ENCODE data around the gene DCDC1.

The DCDC1 gene

GRCh38 chr11:31150841-31151240 lies 218.7 kb downstream of the DCDC1 start:
- Histone ChIP-seq H3K27ac (ENCODE audit: low read depth, low read length) (no peak overlapping the region), H3K36me3 (ENCODE audit: control insufficient read depth in 5 of 5, insufficient read depth in 5 of 5, low read length in 5 of 5) (no peaks in the 10 kb centered on the region), H3K4me1 (ENCODE audit: control insufficient read depth in 5 of 5, insufficient read depth in 5 of 5, low read length in 5 of 5) (no peaks in the 10 kb centered on the region)

GRCh38 chr11:31150011-31150410 lies 219.5 kb downstream of the DCDC1 start:
- Histone ChIP-seq H3K36me3 (ENCODE audit: control insufficient read depth in 5 of 5, insufficient read depth in 5 of 5, low read length in 5 of 5) (no peaks in the 10 kb centered on the region), H3K27ac (ENCODE audit: low read depth, low read length) (no peak overlapping the region), H3K9me3 (ENCODE audit: control insufficient read depth in 5 of 5, low read length in 5 of 5) (no peaks in the 10 kb centered on the region), H3K4me3 (ENCODE audit: low read depth in 1 of 5, low read length in 5 of 5) (no peak overlapping the region), H3K4me1 (ENCODE audit: control insufficient read depth in 5 of 5, insufficient read depth in 5 of 5, low read length in 5 of 5) (no peaks in the 10 kb centered on the region), H3K27me3 (ENCODE audit: control insufficient read depth in 5 of 5, insufficient read depth in 4 of 5, low read length in 5 of 5) (no peaks in the 10 kb centered on the region), H3K9ac (ENCODE audit: low read length in 5 of 5) (no peak overlapping the region)

More at GRCh38 chr11:31150841-31151240, 218.7 kb downstream of the DCDC1 start:
- Histone ChIP-seq H3K9ac (ENCODE audit: low read length in 5 of 5) (no peak overlapping the region), H3K9me3 (ENCODE audit: control insufficient read depth in 5 of 5, low read length in 5 of 5) (no peaks in the 10 kb centered on the region), H3K4me3 (ENCODE audit: low read depth in 1 of 5, low read length in 5 of 5) (no peak overlapping the region), H3K27me3 (ENCODE audit: control insufficient read depth in 5 of 5, insufficient read depth in 4 of 5, low read length in 5 of 5) (no peaks in the 10 kb centered on the region)

GRCh38 chr11:31141789-31142188 lies 227.8 kb downstream of the DCDC1 start:
- Histone ChIP-seq H3K4me1 (ENCODE audit: control insufficient read depth in 5 of 5, insufficient read depth in 5 of 5, low read length in 5 of 5) (no peaks in the 10 kb centered on the region), H3K9me3 (ENCODE audit: control insufficient read depth in 5 of 5, low read length in 5 of 5) (no peaks in the 10 kb centered on the region), H3K27me3 (ENCODE audit: control insufficient read depth in 5 of 5, insufficient read depth in 4 of 5, low read length in 5 of 5) (no peaks in the 10 kb centered on the region), H3K4me3 (ENCODE audit: low read depth in 1 of 5, low read length in 5 of 5) (no peak overlapping the region), H3K36me3 (ENCODE audit: control insufficient read depth in 5 of 5, insufficient read depth in 5 of 5, low read length in 5 of 5) (no peaks in the 10 kb centered on the region), H3K27ac (ENCODE audit: low read depth, low read length) (no peak overlapping the region), H3K9ac (ENCODE audit: low read length in 5 of 5) (no peak overlapping the region)

GRCh38 chr11:31139479-31139878 lies 230.1 kb downstream of the DCDC1 start:
- H3K27me3 ChIP-seq (ENCODE audit: control insufficient read depth in 5 of 5, insufficient read depth in 4 of 5, low read length in 5 of 5) = no peaks in the 10 kb centered on the region
- H3K9me3 ChIP-seq (ENCODE audit: control insufficient read depth in 5 of 5, low read length in 5 of 5) = no peaks in the 10 kb centered on the region
- no peaks in the 10 kb centered on the region for H3K4me1 ChIP-seq (ENCODE audit: control insufficient read depth in 5 of 5, insufficient read depth in 5 of 5, low read length in 5 of 5)
- no peak overlapping the region for H3K4me3 ChIP-seq (ENCODE audit: low read depth in 1 of 5, low read length in 5 of 5)
- no peaks in the 10 kb centered on the region for H3K36me3 ChIP-seq (ENCODE audit: control insufficient read depth in 5 of 5, insufficient read depth in 5 of 5, low read length in 5 of 5)
- no peak overlapping the region for H3K9ac ChIP-seq (ENCODE audit: low read length in 5 of 5)
- no peak overlapping the region for H3K27ac ChIP-seq (ENCODE audit: low read depth, low read length)

GRCh38 chr11:31132531-31133421 lies 236.8 kb downstream of the DCDC1 start:
- H3K9ac ChIP-seq (ENCODE audit: low read length in 5 of 5) = no peak overlapping the region
- no peak overlapping the region for H3K4me3 ChIP-seq (ENCODE audit: low read depth in 1 of 5, low read length in 5 of 5)
- no peaks in the 10 kb centered on the region for H3K9me3 ChIP-seq (ENCODE audit: control insufficient read depth in 5 of 5, low read length in 5 of 5)
- H3K27ac ChIP-seq (ENCODE audit: low read depth, low read length) = no peak overlapping the region
- no peaks in the 10 kb centered on the region for H3K36me3 ChIP-seq (ENCODE audit: control insufficient read depth in 5 of 5, insufficient read depth in 5 of 5, low read length in 5 of 5)
- no peaks in the 10 kb centered on the region for H3K4me1 ChIP-seq (ENCODE audit: control insufficient read depth in 5 of 5, insufficient read depth in 5 of 5, low read length in 5 of 5)
- H3K27me3 ChIP-seq (ENCODE audit: control insufficient read depth in 5 of 5, insufficient read depth in 4 of 5, low read length in 5 of 5) = no peaks in the 10 kb centered on the region

GRCh38 chr11:31131760-31132159 lies 237.8 kb downstream of the DCDC1 start:
- no peak overlapping the region for H3K27ac ChIP-seq (ENCODE audit: low read depth, low read length)
- H3K4me3 ChIP-seq (ENCODE audit: low read depth in 1 of 5, low read length in 5 of 5) = no peak overlapping the region
- no peaks in the 10 kb centered on the region for H3K9me3 ChIP-seq (ENCODE audit: control insufficient read depth in 5 of 5, low read length in 5 of 5)
- H3K36me3 ChIP-seq (ENCODE audit: control insufficient read depth in 5 of 5, insufficient read depth in 5 of 5, low read length in 5 of 5) = no peaks in the 10 kb centered on the region
- no peak overlapping the region for H3K9ac ChIP-seq (ENCODE audit: low read length in 5 of 5)
- peaks cover 0 to 2% (median 0%) of the 10 kb centered on the region in 5 donors for H3K27me3 ChIP-seq (ENCODE audit: control insufficient read depth in 5 of 5, insufficient read depth in 4 of 5, low read length in 5 of 5)
- no peaks in the 10 kb centered on the region for H3K4me1 ChIP-seq (ENCODE audit: control insufficient read depth in 5 of 5, insufficient read depth in 5 of 5, low read length in 5 of 5)

- Histone ChIP-seq H3K4me1 (ENCODE audit: control insufficient read depth in 5 of 5, insufficient read depth in 5 of 5, low read length in 5 of 5) (no peaks in the 10 kb centered on the region), H3K9me3 (ENCODE audit: control insufficient read depth in 5 of 5, low read length in 5 of 5) (peaks cover 0 to 8% (median 0%) of the 10 kb centered on the region in 5 donors), H3K36me3 (ENCODE audit: control insufficient read depth in 5 of 5, insufficient read depth in 5 of 5, low read length in 5 of 5) (no peaks in the 10 kb centered on the region), H3K27ac (ENCODE audit: low read depth, low read length) (no peak overlapping the region), H3K27me3 (ENCODE audit: control insufficient read depth in 5 of 5, insufficient read depth in 4 of 5, low read length in 5 of 5) (peaks cover 0 to 2% (median 0%) of the 10 kb centered on the region in 5 donors), H3K9ac (ENCODE audit: low read length in 5 of 5) (no peak overlapping the region), H3K4me3 (ENCODE audit: low read depth in 1 of 5, low read length in 5 of 5) (no peak overlapping the region)
These were observed 242.2 kb downstream of the DCDC1 start for GRCh38 chr11:31127290-31127689.

GRCh38 chr11:31120428-31120827 lies 249.1 kb downstream of the DCDC1 start:
- Histone ChIP-seq H3K9ac (ENCODE audit: low read length in 5 of 5) (no peak overlapping the region), H3K27ac (ENCODE audit: low read depth, low read length) (no peak overlapping the region), H3K27me3 (ENCODE audit: control insufficient read depth in 5 of 5, insufficient read depth in 4 of 5, low read length in 5 of 5) (no peaks in the 10 kb centered on the region), H3K9me3 (ENCODE audit: control insufficient read depth in 5 of 5, low read length in 5 of 5) (peaks cover 0 to 6% (median 0%) of the 10 kb centered on the region in 5 donors), H3K4me1 (ENCODE audit: control insufficient read depth in 5 of 5, insufficient read depth in 5 of 5, low read length in 5 of 5) (no peaks in the 10 kb centered on the region), H3K36me3 (ENCODE audit: control insufficient read depth in 5 of 5, insufficient read depth in 5 of 5, low read length in 5 of 5) (no peaks in the 10 kb centered on the region), H3K4me3 (ENCODE audit: low read depth in 1 of 5, low read length in 5 of 5) (no peak overlapping the region)

GRCh38 chr11:31118566-31118965 lies 251.0 kb downstream of the DCDC1 start:
- Histone ChIP-seq H3K4me1 (ENCODE audit: control insufficient read depth in 5 of 5, insufficient read depth in 5 of 5, low read length in 5 of 5) (no peaks in the 10 kb centered on the region), H3K27me3 (ENCODE audit: control insufficient read depth in 5 of 5, insufficient read depth in 4 of 5, low read length in 5 of 5) (no peaks in the 10 kb centered on the region), H3K4me3 (ENCODE audit: low read depth in 1 of 5, low read length in 5 of 5) (no peak overlapping the region), H3K9me3 (ENCODE audit: control insufficient read depth in 5 of 5, low read length in 5 of 5) (no peaks in the 10 kb centered on the region), H3K27ac (ENCODE audit: low read depth, low read length) (no peak overlapping the region), H3K9ac (ENCODE audit: low read length in 5 of 5) (no peak overlapping the region), H3K36me3 (ENCODE audit: control insufficient read depth in 5 of 5, insufficient read depth in 5 of 5, low read length in 5 of 5) (no peaks in the 10 kb centered on the region)

- H3K27me3 ChIP-seq (ENCODE audit: control insufficient read depth in 5 of 5, insufficient read depth in 4 of 5, low read length in 5 of 5) = no peaks in the 10 kb centered on the region
- no peaks in the 10 kb centered on the region for H3K4me1 ChIP-seq (ENCODE audit: control insufficient read depth in 5 of 5, insufficient read depth in 5 of 5, low read length in 5 of 5)
- no peak overlapping the region for H3K4me3 ChIP-seq (ENCODE audit: low read depth in 1 of 5, low read length in 5 of 5)
- H3K9ac ChIP-seq (ENCODE audit: low read length in 5 of 5) = no peak overlapping the region
- no peaks in the 10 kb centered on the region for H3K36me3 ChIP-seq (ENCODE audit: control insufficient read depth in 5 of 5, insufficient read depth in 5 of 5, low read length in 5 of 5)
- H3K9me3 ChIP-seq (ENCODE audit: control insufficient read depth in 5 of 5, low read length in 5 of 5) = no peaks in the 10 kb centered on the region
- no peak overlapping the region for H3K27ac ChIP-seq (ENCODE audit: low read depth, low read length)
These were observed 252.5 kb downstream of the DCDC1 start for GRCh38 chr11:31117038-31117437.
